B cell (primary cell): ENCODE measurements around the gene EXOC3L1. TPM values are rescaled to one million over a fixed set of nuclear protein-coding genes. Genes with fewer than 3 reads are reported as not detected.

Experiments
- ATAC-seq: fragments of 200-7000 bp; cut with Tn5 transposase; one replicate; pipeline ENCODE4 v1.10.0; 2021; ENCODE audit warnings: low read depth, mild to moderate bottlenecking, moderate number of reproducible peaks, moderate library complexity
- CTCF ChIA-PET: fragments of 350-600 bp; sonication (Branson Sonifier 250); formaldehyde crosslinking; loops from one replicate; lab custom pipeline; 2021; ENCODE audit warnings: antibody characterized with exemption, inconsistent platforms; lab: Charles Lee
- POLR2A ChIA-PET: fragments of 350-600 bp; sonication (Branson Sonifier 250); formaldehyde crosslinking; loops from one replicate; lab custom pipeline; 2021; ENCODE audit warnings: antibody characterized with exemption; lab: Charles Lee
- DNase-seq: peaks from one replicate; pipeline ENCODE4 v3.0.0; 2013
- H2AFZ ChIP-seq: 2 replicates; pipeline ENCODE4 v1.6.1; 2012; ENCODE audit warnings: mild to moderate bottlenecking, low read depth, low read length; ENCODE audit not compliant: insufficient read depth, poor library complexity, severe bottlenecking
- H3K27ac ChIP-seq, 2 donors: 1 replicate in 1 of 2; 2 replicates in 1 of 2; pipeline ENCODE4 v1.5.1; 2012 to 2013; ENCODE audit warnings: low read length in 2 of 2, mild to moderate bottlenecking in 2 of 2, moderate library complexity in 1 of 2
- H3K27me3 ChIP-seq, 4 experiments: fragments of 200-600 bp in 1 of 4; sonication (generic) in 1 of 4; replicated peaks in 1 of 4; 1 replicate in 2 of 4; 2 replicates in 2 of 4; pipeline versions ENCODE4 v1.6.1 to v1.7.0; 2013 to 2016; ENCODE audit warnings: low read length in 3 of 4, mild to moderate bottlenecking in 2 of 4, mixed read lengths in 1 of 4, moderate library complexity in 1 of 4; ENCODE audit not compliant: insufficient read depth in 4 of 4, control insufficient read depth in 3 of 4; ENCODE audit errors: control extremely low read depth in 1 of 4
- H3K36me3 ChIP-seq, 2 experiments: replicated peaks in 1 of 2; 1 replicate in 1 of 2; 2 replicates in 1 of 2; pipeline versions ENCODE4 v1.6.1 to v1.7.1; 2013; ENCODE audit warnings: low read length in 1 of 2; ENCODE audit not compliant: insufficient read depth in 2 of 2, control insufficient read depth in 1 of 2; ENCODE audit errors: control extremely low read depth in 1 of 2, extremely low read depth in 1 of 2
- H3K4me1 ChIP-seq, 2 donors: fragments of 200-600 bp in 1 of 2; sonication (generic) in 1 of 2; 1 replicate in 1 of 2; 2 replicates in 1 of 2; pipeline versions ENCODE4 v1.5.1 to v1.6.1; 2013 to 2017; ENCODE audit warnings: low read length in 2 of 2; ENCODE audit not compliant: control insufficient read depth in 2 of 2, insufficient read depth in 2 of 2
- H3K4me2 ChIP-seq: replicated peaks from 2 replicates; pipeline ENCODE3; 2012; ENCODE audit warnings: mild to moderate bottlenecking, low read depth, low read length; ENCODE audit not compliant: poor library complexity, severe bottlenecking
- H3K4me3 ChIP-seq, 5 experiments: fragments of 200-600 bp in 1 of 5; sonication (generic) in 1 of 5; 1 replicate in 3 of 5; 2 replicates in 2 of 5; pipeline versions ENCODE4 v1.5.1 to v1.7.0; 2011 to 2016; ENCODE audit warnings: low read length in 4 of 5, mild to moderate bottlenecking in 4 of 5, low read depth in 2 of 5, control low read depth in 1 of 5, moderate library complexity in 1 of 5; ENCODE audit not compliant: insufficient read depth in 1 of 5; ENCODE audit errors: control extremely low read depth in 1 of 5, extremely low read depth in 1 of 5
- H3K79me2 ChIP-seq: fragments of 200-600 bp; sonication (generic); one replicate; pipeline ENCODE4 v1.6.0; 2016; ENCODE audit warnings: low read length; ENCODE audit not compliant: control insufficient read depth, insufficient read depth
- H3K9ac ChIP-seq: fragments of 200-600 bp; sonication (generic); 2 replicates; pipeline ENCODE4 v1.6.1; 2017; ENCODE audit warnings: mild to moderate bottlenecking, low read length, moderate library complexity
- H3K9me3 ChIP-seq, 3 donors: one replicate each; pipeline versions ENCODE4 v1.6.1 to v1.7.1; 2013; ENCODE audit warnings: low read length in 2 of 3; ENCODE audit not compliant: control insufficient read depth in 2 of 3, insufficient read depth in 1 of 3; ENCODE audit errors: control extremely low read depth in 1 of 3
- H4K20me1 ChIP-seq: 2 replicates; pipeline ENCODE4 v1.6.0; 2012; ENCODE audit warnings: mild to moderate bottlenecking, low read length; ENCODE audit not compliant: insufficient read depth, control insufficient read depth, poor library complexity, severe bottlenecking
- H3K27ac Mint-ChIP-seq: one replicate; pipeline ENCODE4 v1.8.0; 2021; ENCODE audit warnings: mixed read lengths
- H3K27me3 Mint-ChIP-seq: one replicate; pipeline ENCODE4 v1.8.0; 2021; ENCODE audit warnings: mixed read lengths
- H3K4me1 Mint-ChIP-seq: one replicate; pipeline ENCODE4 v1.8.0; 2021; ENCODE audit warnings: mixed read lengths
- H3K4me3 Mint-ChIP-seq: one replicate; pipeline ENCODE4 v1.8.0; 2021; ENCODE audit warnings: mixed read lengths
- H3K9me3 Mint-ChIP-seq: one replicate; pipeline ENCODE4 v1.8.0; 2022; ENCODE audit warnings: mixed read lengths; ENCODE audit not compliant: insufficient read depth
- EZH2 ChIP-seq: IDR thresholded peaks from 2 replicates; pipeline ENCODE4 v1.6.1; 2012; ENCODE audit warnings: borderline replicate concordance, low read depth, mild to moderate bottlenecking, moderate library complexity, low read length; ENCODE audit not compliant: insufficient read depth, poor library complexity, severe bottlenecking
- WGBS: methylation state at CpG from one replicate; pipeline ENCODE4 v1.1.5; 2013; ENCODE audit warnings: missing lambda C conversion rate; ENCODE audit not compliant: insufficient coverage; 5-methylcytosine and 5-hydroxymethylcytosine counted together
- intact Hi-C: fragments of 100-400 bp; cut with micrococcal nuclease; formaldehyde crosslinking; loops from one replicate; pipeline ENCODE4 v1.10.0; 2022
- polyA plus RNA-seq: library from polyadenylated mRNA; depleted of rRNA; stranded (reverse); fragments of >200 nt; gene quantifications from 2 replicates; pipeline ENCODE4 v1.2.3, GENCODE V29; 2012
- total RNA-seq, 2 donors: library from RNA; stranded (reverse); fragments of 120-200 nt in 1 of 2; gene quantifications; 1 replicate in 1 of 2; 2 replicates in 1 of 2; pipeline versions ENCODE4 v1.2.3 to v1.2.4, GENCODE V29; 2013 to 2022
- TF ChIP-seq, protein P1 (sequence below): fragments of 200-600 bp; IDR thresholded peaks from one replicate; pipeline ENCODE4 v1.8.0; 2022; ENCODE audit warnings: antibody characterized with exemption, mild to moderate bottlenecking

Gene EXOC3L1
- total and polyA plus RNA-seq, 2 donors (not counting 1 experiment from before 2014, with no cell fraction given), result not detected

DNA sequence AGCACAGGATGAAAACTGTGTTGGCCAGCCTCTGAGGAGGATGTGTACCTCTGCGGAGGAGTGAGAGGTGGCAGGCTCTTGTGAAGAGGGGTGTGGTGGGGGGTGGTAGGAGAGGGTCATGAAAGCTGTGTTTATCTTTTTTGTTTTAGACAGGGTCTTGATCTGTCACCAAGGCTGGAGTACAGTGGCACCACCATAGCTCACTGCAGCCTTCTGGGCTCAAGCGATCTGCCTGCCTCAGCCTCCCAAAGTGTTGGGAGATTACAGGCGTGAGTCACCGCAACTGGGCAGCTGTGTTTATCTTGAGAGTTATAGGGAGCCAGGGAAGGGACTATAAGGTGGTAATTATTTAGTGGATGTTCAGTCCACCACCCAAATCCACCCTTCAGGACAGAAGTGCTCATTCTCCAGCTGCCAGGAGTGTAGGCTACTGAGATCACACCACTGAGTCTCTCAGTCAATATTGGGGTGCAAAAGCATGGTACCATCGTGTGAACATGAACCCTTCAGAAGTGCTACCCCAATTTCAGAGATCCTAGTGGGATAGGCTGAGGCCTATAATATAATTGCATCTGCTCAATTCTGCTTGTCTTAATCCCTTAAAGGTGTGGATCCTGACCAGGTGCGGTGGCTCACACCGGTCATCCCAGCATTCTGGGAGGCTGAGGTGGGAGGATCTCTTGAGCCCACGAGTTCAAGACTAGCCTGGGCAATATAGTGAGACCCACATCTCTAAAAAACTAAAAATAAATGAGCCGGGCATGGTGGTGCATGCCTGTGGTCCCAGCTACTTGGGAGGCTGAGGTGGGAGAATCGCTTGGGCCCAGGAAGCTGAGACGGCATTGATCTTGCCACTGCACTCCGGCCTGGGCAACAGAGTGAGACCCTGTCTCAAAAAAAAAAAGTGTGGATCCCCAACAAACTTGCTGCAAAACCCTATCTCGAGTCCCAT, 788 bp upstream of the EXOC3L1 start:
- H3K4me1 ChIP-seq, result peaks cover 24 to 29% of the 10 kb centered on the region in 2 donors
- no peaks in the 10 kb centered on the region for H3K9me3 Mint-ChIP-seq
- no peak overlapping the region for H3K27ac ChIP-seq
- peaks cover 0 to 8% (median 0%) of the 10 kb centered on the region in 3 donors for H3K9me3 ChIP-seq
- no peak for TF ChIP-seq EZH2
- TF ChIP-seq, protein P1, sequence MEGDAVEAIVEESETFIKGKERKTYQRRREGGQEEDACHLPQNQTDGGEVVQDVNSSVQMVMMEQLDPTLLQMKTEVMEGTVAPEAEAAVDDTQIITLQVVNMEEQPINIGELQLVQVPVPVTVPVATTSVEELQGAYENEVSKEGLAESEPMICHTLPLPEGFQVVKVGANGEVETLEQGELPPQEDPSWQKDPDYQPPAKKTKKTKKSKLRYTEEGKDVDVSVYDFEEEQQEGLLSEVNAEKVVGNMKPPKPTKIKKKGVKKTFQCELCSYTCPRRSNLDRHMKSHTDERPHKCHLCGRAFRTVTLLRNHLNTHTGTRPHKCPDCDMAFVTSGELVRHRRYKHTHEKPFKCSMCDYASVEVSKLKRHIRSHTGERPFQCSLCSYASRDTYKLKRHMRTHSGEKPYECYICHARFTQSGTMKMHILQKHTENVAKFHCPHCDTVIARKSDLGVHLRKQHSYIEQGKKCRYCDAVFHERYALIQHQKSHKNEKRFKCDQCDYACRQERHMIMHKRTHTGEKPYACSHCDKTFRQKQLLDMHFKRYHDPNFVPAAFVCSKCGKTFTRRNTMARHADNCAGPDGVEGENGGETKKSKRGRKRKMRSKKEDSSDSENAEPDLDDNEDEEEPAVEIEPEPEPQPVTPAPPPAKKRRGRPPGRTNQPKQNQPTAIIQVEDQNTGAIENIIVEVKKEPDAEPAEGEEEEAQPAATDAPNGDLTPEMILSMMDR, result no peak
- H3K27ac Mint-ChIP-seq, result no peak overlapping the region
- peaks cover 8% of the 10 kb centered on the region for H3K27me3 Mint-ChIP-seq
- ChIA-PET CTCF (interaction anchor here (0.6 kb wide), 1 partner anchor 36 kb away, joined by 3 read pairs; no protein-coding TSS in a partner anchor), POLR2A (interaction anchor here (0.7 kb wide), 1 partner anchor 148 kb away, joined by 6 read pairs; no protein-coding TSS in a partner anchor)
- intact Hi-C loops, result no loop called here
- no peak overlapping the region for H3K4me2 ChIP-seq
- H2AFZ ChIP-seq, result peak overlapping the region; percentile 78
- ATAC-seq (no peak), DNase-seq (no peak)
- 95% methylated on average over 4 of the region's 13 CpGs for WGBS
- H3K27me3 ChIP-seq, result peaks cover 0 to 28% (median 4%) of the 10 kb centered on the region in 4 experiments
- peaks cover 26% of the 10 kb centered on the region for H3K4me1 Mint-ChIP-seq
- H3K4me3 ChIP-seq, result no peak overlapping the region
- peaks cover 26% of the 10 kb centered on the region for H4K20me1 ChIP-seq
- peaks cover 0 to 21% of the 10 kb centered on the region in 2 experiments for H3K36me3 ChIP-seq
- H3K4me3 Mint-ChIP-seq, result peak overlapping the region; percentile 92
- H3K9ac ChIP-seq, result no peak overlapping the region
- peaks cover 37% of the 10 kb centered on the region for H3K79me2 ChIP-seq

DNA sequence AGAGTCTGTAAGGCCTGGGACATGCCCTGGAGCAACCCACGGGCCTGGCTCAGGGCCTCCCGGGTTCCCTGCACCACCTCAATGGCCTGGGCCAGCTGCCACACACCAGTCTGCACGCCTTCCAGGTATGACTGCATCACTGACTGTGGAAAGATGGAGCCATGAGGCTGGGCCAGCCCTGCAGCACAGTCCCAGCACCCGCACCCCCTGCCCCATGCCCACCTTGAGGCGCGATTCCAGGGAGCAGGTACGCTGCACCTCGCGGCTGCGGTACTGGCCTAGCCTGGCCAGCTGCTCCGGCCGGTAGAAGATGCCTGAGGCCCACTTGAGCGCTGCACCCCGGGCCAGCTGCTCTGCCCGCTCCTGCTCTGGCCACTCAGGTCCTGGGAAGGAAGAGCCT, 1.1 kb downstream of the EXOC3L1 start:
- Histone ChIP-seq H3K4me2 (no peak overlapping the region), H2AFZ (no peak overlapping the region), H3K9me3 (peaks cover 0 to 8% (median 0%) of the 10 kb centered on the region in 3 donors), H3K79me2 (peaks cover 26% of the 10 kb centered on the region), H3K36me3 (peaks cover 0 to 1% of the 10 kb centered on the region in 2 experiments), H3K9ac (no peak overlapping the region), H4K20me1 (peaks cover 18% of the 10 kb centered on the region), H3K27me3 (peaks cover 0 to 28% (median 6%) of the 10 kb centered on the region in 4 experiments), H3K4me1 (peaks cover 36 to 38% of the 10 kb centered on the region in 2 donors), H3K27ac (no peak overlapping the region), H3K4me3 (no peak overlapping the region)
- peaks cover 11% of the 10 kb centered on the region for H3K27me3 Mint-ChIP-seq
- peaks cover 33% of the 10 kb centered on the region for H3K4me1 Mint-ChIP-seq
- 92% methylated on average over 15 of the region's 15 CpGs for WGBS
- H3K9me3 Mint-ChIP-seq, result no peaks in the 10 kb centered on the region
- TF ChIP-seq, protein P1, result no peak
- no peak for TF ChIP-seq EZH2
- intact Hi-C loops, result no loop called here
- H3K27ac Mint-ChIP-seq, result no peak overlapping the region
- DNase-seq, result no peak
- H3K4me3 Mint-ChIP-seq, result no peak overlapping the region
- POLR2A ChIA-PET, result no interaction called here
- CTCF ChIA-PET, result no interaction called here
- no peak for ATAC-seq
